ENCODE data around the gene SIPA1.

- TF ChIP-seq, protein P1, sequence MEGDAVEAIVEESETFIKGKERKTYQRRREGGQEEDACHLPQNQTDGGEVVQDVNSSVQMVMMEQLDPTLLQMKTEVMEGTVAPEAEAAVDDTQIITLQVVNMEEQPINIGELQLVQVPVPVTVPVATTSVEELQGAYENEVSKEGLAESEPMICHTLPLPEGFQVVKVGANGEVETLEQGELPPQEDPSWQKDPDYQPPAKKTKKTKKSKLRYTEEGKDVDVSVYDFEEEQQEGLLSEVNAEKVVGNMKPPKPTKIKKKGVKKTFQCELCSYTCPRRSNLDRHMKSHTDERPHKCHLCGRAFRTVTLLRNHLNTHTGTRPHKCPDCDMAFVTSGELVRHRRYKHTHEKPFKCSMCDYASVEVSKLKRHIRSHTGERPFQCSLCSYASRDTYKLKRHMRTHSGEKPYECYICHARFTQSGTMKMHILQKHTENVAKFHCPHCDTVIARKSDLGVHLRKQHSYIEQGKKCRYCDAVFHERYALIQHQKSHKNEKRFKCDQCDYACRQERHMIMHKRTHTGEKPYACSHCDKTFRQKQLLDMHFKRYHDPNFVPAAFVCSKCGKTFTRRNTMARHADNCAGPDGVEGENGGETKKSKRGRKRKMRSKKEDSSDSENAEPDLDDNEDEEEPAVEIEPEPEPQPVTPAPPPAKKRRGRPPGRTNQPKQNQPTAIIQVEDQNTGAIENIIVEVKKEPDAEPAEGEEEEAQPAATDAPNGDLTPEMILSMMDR (IDR thresholded peaks at IDR 0.05): no peak
- no peak for TF ChIP-seq POLR2AphosphoS5 (IDR thresholded peaks at IDR 0.05)
Measured at GRCh38 chr11:65700399-65700798, 62.5 kb downstream of the SIPA1 start.

Measured in transverse colon (tissue), 4 donors.